HL-60 (cell line): ENCODE results near the gene PRICKLE4.

ENCODE experiments used
- CTCF ChIP-seq: IDR thresholded peaks from one replicate; pipeline ENCODE4 v1.5.1; 2011; ENCODE audit warnings: low read length, control low read depth, inconsistent platforms; ENCODE audit not compliant: insufficient read depth
- GABPA ChIP-seq: IDR thresholded peaks from 2 replicates; pipeline ENCODE4 v1.6.1; 2012; ENCODE audit warnings: low read depth
- POLR2AphosphoS5 ChIP-seq: IDR thresholded peaks from 2 replicates; pipeline ENCODE4 v1.6.1; 2012; ENCODE audit warnings: low read depth
- SPI1 ChIP-seq: IDR thresholded peaks from 2 replicates; pipeline ENCODE4 v1.6.1; 2012; ENCODE audit warnings: low read depth, mild to moderate bottlenecking, borderline replicate concordance

DNA sequence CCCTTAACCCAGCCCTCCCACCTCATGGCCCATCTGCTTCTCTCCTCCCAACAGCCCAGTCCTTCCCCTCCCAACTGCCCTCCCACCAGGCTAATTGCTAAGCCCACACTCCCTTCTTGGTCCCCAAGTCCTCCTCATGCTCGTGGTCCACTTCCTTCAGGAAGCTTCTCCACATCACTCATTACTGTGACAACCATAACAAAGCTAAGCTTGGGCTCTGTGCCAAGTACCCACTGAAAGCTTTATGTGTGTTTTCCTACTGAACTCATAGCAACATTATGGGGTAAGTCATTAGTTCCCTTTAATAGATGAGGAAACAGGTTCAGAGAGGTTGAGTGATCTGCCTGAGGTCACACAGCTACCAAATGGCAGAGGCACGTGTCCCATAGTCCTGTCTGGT is 17.1 kb upstream of the PRICKLE4 start:
- TF ChIP-seq CTCF = no peak
- TF ChIP-seq SPI1 = no peak
- TF ChIP-seq POLR2AphosphoS5 = no peak
- no peak for TF ChIP-seq GABPA
